ENCODE measurements around the gene TAS2R1. TPM values are rescaled to one million over a fixed set of nuclear protein-coding genes. Genes with fewer than 3 reads are reported as not detected.

The TAS2R1 gene
- total RNA-seq, 1 donor from 2014 or later, result not detected

- H3K27me3 Mint-ChIP-seq (ENCODE audit: low read depth, unreplicated experiment), result peaks cover 5% of the 10 kb centered on the region
- H3K79me2 ChIP-seq (ENCODE audit: insufficient read depth, low read length), result no peaks in the 10 kb centered on the region
- no peaks in the 10 kb centered on the region for H3K36me3 Mint-ChIP-seq (ENCODE audit: low read depth, unreplicated experiment)
- peaks cover 26% of the 10 kb centered on the region for H3K4me1 ChIP-seq (ENCODE audit: insufficient read depth, low read length)
- no peaks in the 10 kb centered on the region for H3K27me3 ChIP-seq (ENCODE audit: insufficient read depth, low read length)
- no peak overlapping the region for H3K27ac Mint-ChIP-seq (ENCODE audit: unreplicated experiment)
- no peaks in the 10 kb centered on the region for H3K36me3 ChIP-seq (ENCODE audit: insufficient read depth, low read length)
- no peak overlapping the region for H3K4me3 Mint-ChIP-seq (ENCODE audit: unreplicated experiment)
- no peak overlapping the region for H3K4me3 ChIP-seq (ENCODE audit: insufficient read depth, low read depth, low read length)
- no peak for DNase-seq (ENCODE audit: low read depth)
- peaks cover 23% of the 10 kb centered on the region for H3K4me1 Mint-ChIP-seq (ENCODE audit: low read depth, unreplicated experiment)
- TF ChIP-seq EZH2 (IDR thresholded peaks at IDR 0.05; ENCODE audit: insufficient read depth, low read length), result no peak
- no peak for TF ChIP-seq CTCF (IDR thresholded peaks at IDR 0.05; ENCODE audit: insufficient read depth, low read depth, low read length)
- no peak overlapping the region for H2AFZ ChIP-seq (ENCODE audit: low read depth, low read length)
- no peak overlapping the region for H3K4me2 ChIP-seq (ENCODE audit: low read length)
- no peak overlapping the region for H3K27ac ChIP-seq (ENCODE audit: low read depth, low read length)
- H3K9ac ChIP-seq (ENCODE audit: low read length), result no peak overlapping the region
- H3K9me3 Mint-ChIP-seq (ENCODE audit: unreplicated experiment), result no peaks in the 10 kb centered on the region
- no peaks in the 10 kb centered on the region for H3K9me3 ChIP-seq (ENCODE audit: insufficient read depth, low read depth, low read length)
- H4K20me1 ChIP-seq (ENCODE audit: insufficient read depth, low read length), result no peaks in the 10 kb centered on the region
- no peak for FAIRE-seq
These were observed 3.2 kb downstream of the TAS2R1 start for GRCh38 chr5:9626955-9627354.

- no peak overlapping the region for H3K4me2 ChIP-seq (ENCODE audit: low read length)
- H3K9me3 ChIP-seq (ENCODE audit: insufficient read depth, low read depth, low read length), result no peaks in the 10 kb centered on the region
- H3K4me3 ChIP-seq (ENCODE audit: insufficient read depth, low read depth, low read length), result no peak overlapping the region
- TF ChIP-seq EZH2 (IDR thresholded peaks at IDR 0.05; ENCODE audit: insufficient read depth, low read length) (no peak), CTCF (IDR thresholded peaks at IDR 0.05; ENCODE audit: insufficient read depth, low read depth, low read length) (no peak)
- Mint-ChIP-seq H3K27me3 (ENCODE audit: low read depth, unreplicated experiment) (peaks cover 2% of the 10 kb centered on the region), H3K9me3 (ENCODE audit: unreplicated experiment) (no peaks in the 10 kb centered on the region), H3K36me3 (ENCODE audit: low read depth, unreplicated experiment) (no peaks in the 10 kb centered on the region), H3K4me1 (ENCODE audit: low read depth, unreplicated experiment) (peaks cover 32% of the 10 kb centered on the region), H3K27ac (ENCODE audit: unreplicated experiment) (no peak overlapping the region), H3K4me3 (ENCODE audit: unreplicated experiment) (no peak overlapping the region)
- no peak for DNase-seq (ENCODE audit: low read depth)
- no peaks in the 10 kb centered on the region for H3K27me3 ChIP-seq (ENCODE audit: insufficient read depth, low read length)
- no peak for FAIRE-seq
- H4K20me1 ChIP-seq (ENCODE audit: insufficient read depth, low read length), result no peaks in the 10 kb centered on the region
- no peaks in the 10 kb centered on the region for H3K79me2 ChIP-seq (ENCODE audit: insufficient read depth, low read length)
- peaks cover 34% of the 10 kb centered on the region for H3K4me1 ChIP-seq (ENCODE audit: insufficient read depth, low read length)
- no peaks in the 10 kb centered on the region for H3K36me3 ChIP-seq (ENCODE audit: insufficient read depth, low read length)
- no peak overlapping the region for H2AFZ ChIP-seq (ENCODE audit: low read depth, low read length)
- no peak overlapping the region for H3K9ac ChIP-seq (ENCODE audit: low read length)
- H3K27ac ChIP-seq (ENCODE audit: low read depth, low read length), result no peak overlapping the region
These were observed 4.4 kb downstream of the TAS2R1 start for GRCh38 chr5:9625731-9626130.

GRCh38 chr5:9625286-9625685 lies 4.9 kb downstream of the TAS2R1 start:
- Histone ChIP-seq H3K36me3 (ENCODE audit: insufficient read depth, low read length) (no peaks in the 10 kb centered on the region), H3K9ac (ENCODE audit: low read length) (no peak overlapping the region), H3K9me3 (ENCODE audit: insufficient read depth, low read depth, low read length) (no peaks in the 10 kb centered on the region), H4K20me1 (ENCODE audit: insufficient read depth, low read length) (no peaks in the 10 kb centered on the region), H3K27me3 (ENCODE audit: insufficient read depth, low read length) (no peaks in the 10 kb centered on the region), H3K4me1 (ENCODE audit: insufficient read depth, low read length) (peaks cover 34% of the 10 kb centered on the region), H3K4me2 (ENCODE audit: low read length) (no peak overlapping the region), H3K4me3 (ENCODE audit: insufficient read depth, low read depth, low read length) (no peak overlapping the region), H2AFZ (ENCODE audit: low read depth, low read length) (no peak overlapping the region), H3K27ac (ENCODE audit: low read depth, low read length) (no peak overlapping the region), H3K79me2 (ENCODE audit: insufficient read depth, low read length) (no peaks in the 10 kb centered on the region)
- DNase-seq (ENCODE audit: low read depth) (no peak), FAIRE-seq (no peak)
- Mint-ChIP-seq H3K36me3 (ENCODE audit: low read depth, unreplicated experiment) (no peaks in the 10 kb centered on the region), H3K4me1 (ENCODE audit: low read depth, unreplicated experiment) (peaks cover 32% of the 10 kb centered on the region), H3K4me3 (ENCODE audit: unreplicated experiment) (no peak overlapping the region), H3K9me3 (ENCODE audit: unreplicated experiment) (no peaks in the 10 kb centered on the region), H3K27ac (ENCODE audit: unreplicated experiment) (no peak overlapping the region), H3K27me3 (ENCODE audit: low read depth, unreplicated experiment) (peaks cover 2% of the 10 kb centered on the region)
- TF ChIP-seq CTCF (IDR thresholded peaks at IDR 0.05; ENCODE audit: insufficient read depth, low read depth, low read length), result no peak
- TF ChIP-seq EZH2 (IDR thresholded peaks at IDR 0.05; ENCODE audit: insufficient read depth, low read length), result no peak
